Liver (tissue), 9 donors: ENCODE data around the gene KIF21A. TPM values are rescaled to one million over a fixed set of nuclear protein-coding genes. Genes with fewer than 3 reads are reported as not detected.

ENCODE experiments used
- DNase-seq: peaks from one replicate; pipeline ENCODE4 v3.0.0-alpha.2; 2017; ENCODE audit warnings: low spot score
- H3K27ac ChIP-seq, 2 donors: one replicate each; pipeline ENCODE4 v1.7.0; 2013; ENCODE audit warnings: inconsistent platforms in 2 of 2, low read length in 2 of 2, control low read depth in 1 of 2, low read depth in 1 of 2, mild to moderate bottlenecking in 1 of 2
- H3K27me3 ChIP-seq, 4 donors: one replicate each; pipeline versions ENCODE4 v1.6.1 to v1.7.0; 2013; ENCODE audit warnings: low read length in 3 of 4, inconsistent platforms in 1 of 4, mild to moderate bottlenecking in 1 of 4, moderate library complexity in 1 of 4; ENCODE audit not compliant: control insufficient read depth in 4 of 4, insufficient read depth in 4 of 4
- H3K36me3 ChIP-seq, 4 donors: one replicate each; pipeline versions ENCODE4 v1.6.1 to v1.7.0; 2013; ENCODE audit warnings: low read length in 3 of 4, mild to moderate bottlenecking in 3 of 4, low read depth in 1 of 4, moderate library complexity in 1 of 4; ENCODE audit not compliant: control insufficient read depth in 4 of 4, insufficient read depth in 3 of 4
- H3K4me1 ChIP-seq, 4 donors: one replicate each; pipeline versions ENCODE4 v1.6.1 to v1.7.0; 2013; ENCODE audit warnings: low read length in 3 of 4, mild to moderate bottlenecking in 3 of 4, moderate library complexity in 1 of 4; ENCODE audit not compliant: control insufficient read depth in 4 of 4, insufficient read depth in 4 of 4
- H3K4me3 ChIP-seq, 3 donors: one replicate each; pipeline versions ENCODE4 v1.6.1 to v1.7.0; 2013; ENCODE audit warnings: low read length in 3 of 3, control low read depth in 1 of 3, low read depth in 1 of 3, mild to moderate bottlenecking in 1 of 3
- H3K9ac ChIP-seq, 2 donors: one replicate each; pipeline ENCODE4 v1.7.0; 2013; ENCODE audit warnings: low read length in 2 of 2, mild to moderate bottlenecking in 2 of 2, moderate library complexity in 2 of 2, control low read depth in 1 of 2, low read depth in 1 of 2
- H3K9me3 ChIP-seq, 4 donors: one replicate each; pipeline versions ENCODE4 v1.6.1 to v1.7.0; 2013; ENCODE audit warnings: low read length in 3 of 4; ENCODE audit not compliant: control insufficient read depth in 4 of 4
- CTCF ChIP-seq: fragments of 150-350 bp; IDR thresholded peaks from 2 replicates; pipeline ENCODE4 v1.5.1; 2017; ENCODE audit warnings: improper control_type of control experiment, low read depth, low read length; ENCODE audit not compliant: missing input control
- EGR1 ChIP-seq, 2 donors: IDR thresholded peaks; 2 replicates each; pipeline ENCODE4 v1.6.1; 2016 to 2018; ENCODE audit warnings: antibody characterized with exemption in 2 of 2, low read depth in 2 of 2
- FOXA1 ChIP-seq: IDR thresholded peaks from 2 replicates; pipeline ENCODE4 v1.6.1; 2016; ENCODE audit warnings: antibody characterized with exemption
- FOXA2 ChIP-seq: IDR thresholded peaks from 2 replicates; pipeline ENCODE4 v1.6.1; 2016; ENCODE audit warnings: antibody characterized with exemption
- GABPA ChIP-seq, 2 donors: IDR thresholded peaks in 1 of 2; conservative IDR thresholded peaks in 1 of 2; 2 replicates each; pipeline ENCODE4 v1.6.1; 2016; ENCODE audit warnings: antibody characterized with exemption in 2 of 2, mild to moderate bottlenecking in 1 of 2, moderate library complexity in 1 of 2
- HNF4A ChIP-seq, 2 donors: conservative IDR thresholded peaks; 2 replicates each; pipeline ENCODE4 v1.6.1; 2016; ENCODE audit warnings: antibody characterized with exemption in 2 of 2, mild to moderate bottlenecking in 2 of 2
- HNF4G ChIP-seq: IDR thresholded peaks from 2 replicates; pipeline ENCODE4 v1.6.1; 2016; ENCODE audit warnings: antibody characterized with exemption
- JUND ChIP-seq, 2 donors: IDR thresholded peaks; 2 replicates each; pipeline ENCODE4 v1.6.1; 2016; ENCODE audit warnings: antibody characterized with exemption in 2 of 2
- MAX ChIP-seq: IDR thresholded peaks from 2 replicates; pipeline ENCODE4 v1.6.1; 2016; ENCODE audit warnings: antibody characterized with exemption
- NR2F2 ChIP-seq: IDR thresholded peaks from 2 replicates; pipeline ENCODE4 v1.6.1; 2016; ENCODE audit warnings: antibody characterized with exemption
- RAD21 ChIP-seq, 2 donors: IDR thresholded peaks; 2 replicates each; pipeline ENCODE4 v1.6.1; 2016; ENCODE audit warnings: antibody characterized with exemption in 2 of 2, mild to moderate bottlenecking in 2 of 2
- RXRA ChIP-seq, 2 donors: IDR thresholded peaks; 2 replicates each; pipeline ENCODE4 v1.6.1; 2017 to 2018; ENCODE audit warnings: antibody characterized with exemption in 2 of 2, mild to moderate bottlenecking in 1 of 2
- SP1 ChIP-seq: IDR thresholded peaks from 2 replicates; pipeline ENCODE4 v1.6.1; 2018; ENCODE audit warnings: antibody characterized with exemption, mild to moderate bottlenecking
- TAF1 ChIP-seq: conservative IDR thresholded peaks from 2 replicates; pipeline ENCODE4 v1.6.1; 2016; ENCODE audit warnings: antibody characterized with exemption, mild to moderate bottlenecking
- YY1 ChIP-seq: IDR thresholded peaks from 2 replicates; pipeline ENCODE4 v1.6.1; 2016; ENCODE audit warnings: antibody characterized with exemption, mild to moderate bottlenecking
- WGBS: extraction: QIAGEN DNeasy Blood & Tissue Kit; methylation state at CpG from one replicate; pipeline ENCODE4 v1.1.7; 2013; 5-methylcytosine and 5-hydroxymethylcytosine counted together
- polyA plus RNA-seq, 2 donors: library from polyadenylated mRNA; stranded (reverse) in 1 of 2; unstranded in 1 of 2; fragments of 200-250 nt in 1 of 2; fragments of >200 nt in 1 of 2; fragmentation: Nextera tagmentation in 1 of 2; extraction: Ambion mirVana in 1 of 2; gene quantifications; one replicate each; pipeline versions ENCODE4 v1.2.1 to v1.2.3, GENCODE V29; 2013 to 2015
- total RNA-seq, 2 donors: library from RNA; depleted of rRNA; stranded (reverse); fragments of >200 nt; gene quantifications; one replicate each; pipeline ENCODE4 v1.2.3, GENCODE V29; 2014
- TF ChIP-seq, protein P1 (sequence below): IDR thresholded peaks from 2 replicates; pipeline ENCODE4 v1.6.1; 2016; ENCODE audit warnings: antibody characterized with exemption, mild to moderate bottlenecking
- TF ChIP-seq, protein P2 (sequence below): IDR thresholded peaks from 2 replicates; pipeline ENCODE4 v1.6.1; 2016; ENCODE audit warnings: antibody characterized with exemption
- TF ChIP-seq, protein P3 (sequence below): IDR thresholded peaks from 2 replicates; pipeline ENCODE4 v1.6.1; 2016; ENCODE audit warnings: antibody characterized with exemption
- donor health status: healthy.
- donor health status: healthy.
- donor health status: healthy.
- donor health status: healthy.
- donor health status: healthy.

Gene KIF21A
- total and polyA plus RNA-seq, 4 donors, result 9.1 to 47.4 (median 21.0) TPM

DNA sequence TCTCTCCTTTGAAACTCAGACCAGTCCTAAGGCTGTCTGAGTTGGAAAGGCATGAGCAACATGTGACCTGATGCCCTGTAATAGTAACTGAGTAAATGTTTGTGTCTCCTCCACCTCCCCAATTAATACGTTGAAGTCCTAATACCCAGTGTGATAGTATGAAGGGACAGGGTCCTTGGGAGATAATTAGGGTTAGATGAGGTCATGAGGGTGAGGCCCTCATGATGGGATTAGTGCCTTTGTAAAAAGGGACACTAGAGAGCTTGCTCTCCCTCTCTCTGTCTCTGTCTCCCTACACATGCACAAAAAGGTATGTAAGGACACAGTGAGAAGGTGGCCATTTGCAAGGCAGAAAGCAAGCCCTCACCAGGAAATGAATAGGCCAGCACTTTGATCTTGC is 18.1 kb upstream of the KIF21A start (continued):
- TF ChIP-seq, protein P1, sequence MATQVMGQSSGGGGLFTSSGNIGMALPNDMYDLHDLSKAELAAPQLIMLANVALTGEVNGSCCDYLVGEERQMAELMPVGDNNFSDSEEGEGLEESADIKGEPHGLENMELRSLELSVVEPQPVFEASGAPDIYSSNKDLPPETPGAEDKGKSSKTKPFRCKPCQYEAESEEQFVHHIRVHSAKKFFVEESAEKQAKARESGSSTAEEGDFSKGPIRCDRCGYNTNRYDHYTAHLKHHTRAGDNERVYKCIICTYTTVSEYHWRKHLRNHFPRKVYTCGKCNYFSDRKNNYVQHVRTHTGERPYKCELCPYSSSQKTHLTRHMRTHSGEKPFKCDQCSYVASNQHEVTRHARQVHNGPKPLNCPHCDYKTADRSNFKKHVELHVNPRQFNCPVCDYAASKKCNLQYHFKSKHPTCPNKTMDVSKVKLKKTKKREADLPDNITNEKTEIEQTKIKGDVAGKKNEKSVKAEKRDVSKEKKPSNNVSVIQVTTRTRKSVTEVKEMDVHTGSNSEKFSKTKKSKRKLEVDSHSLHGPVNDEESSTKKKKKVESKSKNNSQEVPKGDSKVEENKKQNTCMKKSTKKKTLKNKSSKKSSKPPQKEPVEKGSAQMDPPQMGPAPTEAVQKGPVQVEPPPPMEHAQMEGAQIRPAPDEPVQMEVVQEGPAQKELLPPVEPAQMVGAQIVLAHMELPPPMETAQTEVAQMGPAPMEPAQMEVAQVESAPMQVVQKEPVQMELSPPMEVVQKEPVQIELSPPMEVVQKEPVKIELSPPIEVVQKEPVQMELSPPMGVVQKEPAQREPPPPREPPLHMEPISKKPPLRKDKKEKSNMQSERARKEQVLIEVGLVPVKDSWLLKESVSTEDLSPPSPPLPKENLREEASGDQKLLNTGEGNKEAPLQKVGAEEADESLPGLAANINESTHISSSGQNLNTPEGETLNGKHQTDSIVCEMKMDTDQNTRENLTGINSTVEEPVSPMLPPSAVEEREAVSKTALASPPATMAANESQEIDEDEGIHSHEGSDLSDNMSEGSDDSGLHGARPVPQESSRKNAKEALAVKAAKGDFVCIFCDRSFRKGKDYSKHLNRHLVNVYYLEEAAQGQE, result no peak
- TF ChIP-seq MAX (no peak), RXRA (IDR thresholded peaks at IDR 0.05) (no peak), YY1 (no peak), HNF4G (no peak), NR2F2 (no peak), HNF4A (conservative IDR thresholded peaks at IDR 0.05) (no peak), RAD21 (IDR thresholded peaks at IDR 0.05) (no peak), TAF1 (no peak), FOXA2 (no peak), GABPA (IDR thresholded peaks at IDR 0.05 in 1 of 2, conservative IDR thresholded peaks at IDR 0.05 in 1 of 2) (no peak), JUND (IDR thresholded peaks at IDR 0.05) (no peak)
- TF ChIP-seq, protein P2, sequence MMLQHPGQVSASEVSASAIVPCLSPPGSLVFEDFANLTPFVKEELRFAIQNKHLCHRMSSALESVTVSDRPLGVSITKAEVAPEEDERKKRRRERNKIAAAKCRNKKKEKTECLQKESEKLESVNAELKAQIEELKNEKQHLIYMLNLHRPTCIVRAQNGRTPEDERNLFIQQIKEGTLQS, result no peak

DNA sequence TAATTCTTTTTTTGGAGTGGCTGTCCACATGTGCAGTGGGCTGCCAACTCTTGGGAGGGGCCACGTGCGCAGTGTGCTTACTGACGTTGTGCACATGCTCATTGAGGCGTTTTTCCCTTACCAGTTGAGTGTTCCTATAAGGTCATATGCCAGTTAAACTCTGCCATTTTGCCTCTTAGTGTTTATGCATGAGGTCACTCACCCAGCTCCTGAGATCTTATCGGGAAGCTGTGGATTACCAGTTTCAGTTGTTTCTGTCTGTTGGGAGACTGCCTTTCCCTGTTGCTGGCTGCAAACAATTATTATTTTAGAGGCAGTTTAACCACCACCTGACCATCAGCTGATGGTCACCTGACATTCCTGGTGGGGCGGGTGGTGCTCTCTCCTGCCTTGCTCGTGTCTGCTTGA is 16.1 kb upstream of the KIF21A start:
- no peak overlapping the region for H3K4me3 ChIP-seq
- H3K9me3 ChIP-seq, result no peaks in the 10 kb centered on the region
- no peak for TF ChIP-seq HNF4A (conservative IDR thresholded peaks at IDR 0.05)
- TF ChIP-seq HNF4G, result no peak
- no peak for TF ChIP-seq JUND (IDR thresholded peaks at IDR 0.05)
- H3K27ac ChIP-seq, result no peak overlapping the region
- H3K4me1 ChIP-seq, result no peaks in the 10 kb centered on the region
- no peaks in the 10 kb centered on the region for H3K27me3 ChIP-seq
- no peak for DNase-seq
- H3K36me3 ChIP-seq, result no peaks in the 10 kb centered on the region
- 89% methylated on average over 7 of the region's 7 CpGs for WGBS
- no peak overlapping the region for H3K9ac ChIP-seq

DNA sequence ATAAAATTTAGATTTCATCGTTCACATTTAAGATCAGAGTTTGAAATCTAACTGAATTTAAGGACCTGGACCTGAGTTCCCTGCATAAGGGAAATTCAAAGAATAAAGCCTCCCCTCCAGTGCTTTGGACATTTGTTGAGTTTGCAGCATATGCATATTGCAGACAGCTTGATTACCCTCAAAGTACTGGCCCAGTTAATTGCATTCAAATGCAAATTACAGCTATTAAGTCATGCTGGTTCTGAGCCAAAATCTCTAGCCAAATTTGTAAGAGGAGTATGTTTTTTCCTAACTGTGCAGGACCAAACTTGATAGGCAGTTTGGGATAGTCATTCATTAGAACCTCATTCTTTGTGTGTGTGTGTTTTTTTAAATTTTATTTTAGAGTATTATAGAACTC is 9.1 kb upstream of the KIF21A start:
- 30% methylated on average over 1 of the region's 1 CpG for WGBS
- H3K9ac ChIP-seq, result no peak overlapping the region
- DNase-seq, result no peak
- no peak overlapping the region for H3K27ac ChIP-seq
- H3K4me1 ChIP-seq, result no peaks in the 10 kb centered on the region
- no peaks in the 10 kb centered on the region for H3K9me3 ChIP-seq
- no peaks in the 10 kb centered on the region for H3K36me3 ChIP-seq
- H3K4me3 ChIP-seq, result no peak overlapping the region
- H3K27me3 ChIP-seq, result no peaks in the 10 kb centered on the region
- no peak for TF ChIP-seq HNF4G
- no peak for TF ChIP-seq TAF1
- no peak for TF ChIP-seq FOXA1
- TF ChIP-seq, protein P3, sequence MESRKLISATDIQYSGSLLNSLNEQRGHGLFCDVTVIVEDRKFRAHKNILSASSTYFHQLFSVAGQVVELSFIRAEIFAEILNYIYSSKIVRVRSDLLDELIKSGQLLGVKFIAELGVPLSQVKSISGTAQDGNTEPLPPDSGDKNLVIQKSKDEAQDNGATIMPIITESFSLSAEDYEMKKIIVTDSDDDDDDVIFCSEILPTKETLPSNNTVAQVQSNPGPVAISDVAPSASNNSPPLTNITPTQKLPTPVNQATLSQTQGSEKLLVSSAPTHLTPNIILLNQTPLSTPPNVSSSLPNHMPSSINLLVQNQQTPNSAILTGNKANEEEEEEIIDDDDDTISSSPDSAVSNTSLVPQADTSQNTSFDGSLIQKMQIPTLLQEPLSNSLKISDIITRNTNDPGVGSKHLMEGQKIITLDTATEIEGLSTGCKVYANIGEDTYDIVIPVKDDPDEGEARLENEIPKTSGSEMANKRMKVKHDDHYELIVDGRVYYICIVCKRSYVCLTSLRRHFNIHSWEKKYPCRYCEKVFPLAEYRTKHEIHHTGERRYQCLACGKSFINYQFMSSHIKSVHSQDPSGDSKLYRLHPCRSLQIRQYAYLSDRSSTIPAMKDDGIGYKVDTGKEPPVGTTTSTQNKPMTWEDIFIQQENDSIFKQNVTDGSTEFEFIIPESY, result no peak
- TF ChIP-seq SP1, result no peak
- TF ChIP-seq EGR1 (IDR thresholded peaks at IDR 0.05; ENCODE audit: low read depth in 2 of 2), result no peak
- TF ChIP-seq, protein P2, result no peak
- TF ChIP-seq, protein P1, result no peak
- TF ChIP-seq FOXA2, result no peak
- TF ChIP-seq JUND (IDR thresholded peaks at IDR 0.05), result no peak
- TF ChIP-seq RAD21 (IDR thresholded peaks at IDR 0.05), result no peak
- no peak for TF ChIP-seq CTCF
